GM19397 (cell line): ENCODE results near the gene FAM114A2.

Source experiments
- ATAC-seq: cut with Tn5 transposase; IDR thresholded peaks from one replicate; pipeline ENCODE4 v1.9.1; 2021; ENCODE audit warnings: mild to moderate bottlenecking, moderate library complexity; ENCODE audit not compliant: unreplicated experiment

The FAM114A2 gene

DNA sequence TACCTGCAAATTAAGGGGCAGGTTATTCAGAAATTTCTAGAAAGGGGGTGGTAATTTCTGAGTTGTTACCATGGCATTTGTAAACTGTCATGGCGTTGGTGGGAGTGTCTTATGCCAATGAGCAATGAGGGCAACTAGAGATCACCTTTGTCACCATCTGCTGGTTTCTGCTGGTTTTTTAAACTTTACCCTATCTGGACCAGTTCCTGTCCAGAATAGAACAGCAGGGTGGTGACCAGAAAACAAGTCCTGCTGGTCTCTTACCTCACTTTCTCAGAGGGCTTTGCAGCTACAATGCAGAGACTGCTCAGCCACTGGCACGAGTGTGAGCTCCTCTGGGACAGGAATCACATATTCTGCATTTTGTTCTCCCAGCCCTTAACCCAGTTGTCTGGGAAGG lies 51.4 kb downstream of the FAM114A2 start:
- no peak for ATAC-seq

DNA sequence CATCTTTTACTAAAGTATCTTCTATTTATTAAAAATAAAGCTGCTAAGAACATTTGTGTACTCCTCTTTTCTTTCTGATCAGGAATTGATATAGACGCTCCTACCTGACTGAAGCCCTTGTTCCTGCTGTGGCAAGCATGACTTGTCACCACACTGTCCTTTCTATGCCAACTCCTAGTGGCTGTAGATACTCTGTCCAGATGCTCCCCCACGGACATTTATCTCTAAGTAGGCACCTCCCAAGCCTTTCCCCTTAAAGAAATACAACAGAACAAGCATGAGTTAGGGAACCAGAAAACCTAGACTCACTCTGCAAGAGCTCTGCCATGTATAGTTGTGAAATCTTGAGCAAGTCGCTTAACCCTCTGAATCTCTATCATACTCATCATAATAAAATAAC lies 53.2 kb downstream of the FAM114A2 start:
- ATAC-seq = no peak

DNA sequence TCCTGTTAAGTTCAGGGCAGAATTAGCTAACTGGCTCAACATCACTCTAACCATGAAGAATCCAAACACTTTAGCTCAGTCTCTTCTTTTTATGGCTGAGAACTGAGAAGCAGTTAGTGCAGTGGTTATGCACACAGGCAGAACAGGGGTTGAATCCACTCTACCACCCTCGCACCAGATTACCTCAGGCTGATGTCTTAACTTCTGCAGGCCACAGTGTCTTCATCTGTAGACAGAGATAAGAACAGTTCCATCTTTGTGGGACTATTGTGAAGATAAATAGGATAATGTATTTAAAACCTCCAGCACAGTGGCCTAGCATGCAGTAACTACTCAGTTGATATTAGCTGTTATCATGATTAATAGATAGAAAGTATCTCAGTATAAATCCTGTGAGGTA lies 54.8 kb downstream of the FAM114A2 start:
- ATAC-seq = no peak

DNA sequence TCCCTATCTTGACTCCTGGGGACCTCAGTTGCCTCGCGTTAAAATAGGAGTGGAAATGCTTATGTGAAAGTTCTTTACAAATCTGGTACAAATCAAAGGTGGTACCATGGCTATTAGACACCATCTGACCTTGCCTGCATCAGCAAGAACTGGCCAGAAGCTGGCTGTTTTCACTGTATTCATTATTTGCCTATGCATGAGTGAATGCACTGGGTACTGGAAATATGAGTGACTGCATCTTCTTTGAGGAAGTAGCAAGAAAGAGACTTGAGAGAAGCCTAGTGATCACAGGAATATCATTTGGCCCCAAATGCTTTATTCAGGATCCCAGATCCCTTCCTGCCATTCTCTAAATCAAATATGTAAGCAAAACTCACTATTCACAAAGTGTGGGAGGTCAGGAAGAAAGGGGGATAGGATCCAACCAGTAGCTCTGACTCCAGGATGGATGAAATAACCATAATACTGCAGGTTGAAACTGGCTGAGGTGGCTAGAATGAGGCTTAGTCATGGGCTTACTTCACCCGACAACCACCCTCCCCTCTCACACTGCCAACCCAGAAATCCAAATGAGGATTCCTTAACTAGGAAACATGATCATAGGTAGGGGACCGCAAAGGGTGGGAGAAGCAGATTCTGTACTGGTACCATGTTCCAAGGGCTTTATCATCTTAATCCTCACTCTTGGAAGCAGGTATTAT lies 56.7 kb downstream of the FAM114A2 start:
- no peak for ATAC-seq

DNA sequence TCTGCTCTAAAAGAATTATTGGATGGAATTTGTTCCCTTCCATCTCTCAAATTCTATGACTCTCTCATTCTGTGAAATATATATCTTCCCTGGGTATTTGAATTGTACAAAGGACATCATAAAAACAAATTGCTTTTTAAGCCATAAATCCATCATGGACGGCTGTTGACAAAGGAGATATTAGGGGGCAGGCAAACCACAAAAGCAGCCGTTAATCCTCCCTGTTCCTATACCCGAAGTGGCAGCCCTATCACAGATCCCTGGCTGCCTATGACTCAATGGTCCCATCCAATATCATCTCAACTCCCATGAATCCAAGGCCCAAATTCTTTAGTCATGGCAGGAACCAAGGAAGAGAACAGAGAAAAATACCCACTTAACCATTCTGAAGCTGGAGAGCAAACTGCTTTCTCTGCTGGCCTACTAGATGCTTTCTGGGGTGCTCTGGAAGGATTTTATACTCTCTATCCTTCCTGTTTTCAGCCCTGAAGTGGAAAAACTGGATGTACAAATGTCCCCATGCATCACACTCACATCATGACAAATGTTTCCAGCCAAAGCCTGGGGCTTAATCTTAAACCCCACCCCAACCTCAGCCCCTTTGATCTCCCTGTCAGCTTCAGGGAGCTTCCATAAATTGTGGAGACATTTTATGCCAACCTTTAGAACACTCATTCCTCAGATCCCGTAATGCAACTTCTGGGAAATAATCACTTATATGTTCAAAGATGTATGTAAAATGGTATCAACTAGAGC lies 59.5 kb downstream of the FAM114A2 start:
- ATAC-seq = no peak

DNA sequence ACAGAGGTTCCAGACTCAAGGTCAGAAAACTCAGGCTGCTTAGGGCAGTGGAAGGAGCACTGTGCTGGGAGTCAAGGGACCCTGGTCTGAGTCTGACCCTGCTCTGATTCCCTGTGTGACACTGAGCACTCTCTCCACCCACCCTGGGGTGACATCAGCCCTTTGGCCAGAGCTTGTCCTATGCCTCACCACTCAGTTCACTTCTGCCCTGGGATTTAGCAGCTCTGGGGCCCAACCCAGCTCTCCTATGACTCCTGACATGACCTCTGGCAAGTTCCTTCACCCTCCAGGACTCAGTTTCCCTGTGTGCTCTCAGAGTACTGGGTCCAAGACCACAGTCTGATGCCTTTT lies 63.9 kb downstream of the FAM114A2 start:
- no peak for ATAC-seq

DNA sequence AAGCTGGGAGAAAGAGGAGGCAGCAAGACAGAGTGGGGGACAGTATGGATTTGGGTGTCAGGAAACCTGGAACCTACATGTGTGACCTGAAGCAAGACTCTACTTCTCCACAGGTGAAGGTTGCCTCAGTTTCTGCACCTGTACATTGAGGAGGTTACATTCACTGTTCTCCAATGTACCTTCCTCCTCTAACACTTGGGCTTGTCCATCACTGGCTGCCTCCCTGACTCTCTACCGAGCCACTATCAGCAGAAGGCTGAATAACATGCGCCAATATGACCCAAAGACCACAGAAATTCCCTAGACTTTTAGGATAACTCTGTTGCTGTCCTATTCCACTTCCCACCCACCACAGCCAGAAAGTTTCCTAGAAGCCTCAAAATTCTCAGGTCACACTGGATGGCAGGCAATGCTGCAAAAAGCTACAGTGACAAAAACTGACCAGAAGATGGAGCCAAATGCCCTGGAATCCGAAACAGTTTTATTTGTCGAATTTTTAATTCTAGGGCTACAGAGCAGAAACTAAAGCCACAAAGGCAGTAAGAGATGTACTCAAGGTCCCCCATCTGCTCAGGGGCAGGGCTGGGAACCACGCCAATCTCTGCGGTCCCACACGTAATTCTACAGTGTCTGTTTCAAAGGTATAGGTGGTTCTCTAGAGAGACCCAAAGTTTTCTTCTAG lies 64.4 kb downstream of the FAM114A2 start:
- ATAC-seq = no peak

DNA sequence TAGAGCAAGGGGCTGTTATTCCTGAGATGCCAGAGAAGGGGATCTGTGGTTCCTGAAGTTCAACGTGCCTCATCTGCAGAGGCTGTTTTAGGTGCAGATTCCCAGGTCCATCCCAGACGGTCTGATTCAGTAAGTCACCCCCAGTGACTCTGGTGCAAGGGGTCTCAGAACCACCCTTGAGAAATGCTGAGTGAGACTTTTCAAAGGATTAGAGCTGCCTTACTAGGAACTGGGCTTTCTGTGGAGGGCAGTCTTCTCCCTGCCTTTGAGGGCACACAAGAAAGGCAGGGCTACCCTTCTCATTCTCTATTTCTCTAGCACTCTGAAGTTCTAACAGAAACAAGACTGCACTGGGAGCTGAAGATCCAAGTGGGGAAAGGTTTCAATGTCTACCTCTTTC lies 66.5 kb downstream of the FAM114A2 start:
- no peak for ATAC-seq

DNA sequence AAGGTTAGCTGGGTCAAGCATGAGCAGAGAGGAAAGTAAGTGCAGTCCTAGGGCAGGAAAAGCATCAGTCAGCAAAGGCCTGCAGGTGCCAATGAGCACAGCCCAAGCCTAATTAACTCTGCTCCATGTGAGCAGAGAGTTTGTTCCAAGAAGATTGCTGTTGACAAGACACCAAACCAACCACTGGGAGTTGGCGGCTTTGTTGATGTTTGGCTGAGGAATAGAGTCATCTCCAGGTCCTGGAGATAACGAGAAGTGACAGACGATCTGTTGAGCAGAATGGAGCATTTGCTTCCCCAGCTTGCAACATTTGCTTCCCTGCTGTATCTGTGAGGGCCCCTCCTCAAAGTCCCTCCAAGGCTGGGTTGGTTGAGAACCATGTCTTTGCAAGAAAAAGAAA lies 68.2 kb downstream of the FAM114A2 start:
- ATAC-seq = no peak

DNA sequence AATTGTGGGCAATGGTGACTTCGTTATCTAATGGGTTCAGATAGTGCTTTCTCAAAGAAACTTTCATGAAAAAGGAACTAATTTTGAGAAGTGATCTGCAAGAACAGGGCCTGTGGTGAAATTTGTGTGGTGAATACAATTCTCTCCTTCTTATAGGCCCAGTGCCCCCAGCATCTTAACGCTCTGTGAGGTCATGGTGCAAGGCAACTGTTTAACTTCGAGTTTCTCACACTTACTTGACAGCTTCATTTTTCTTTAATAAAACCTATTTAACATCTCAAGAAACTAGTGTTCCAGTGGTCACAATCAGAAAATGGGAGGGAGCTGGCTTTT lies 69.2 kb downstream of the FAM114A2 start:
- no peak for ATAC-seq

DNA sequence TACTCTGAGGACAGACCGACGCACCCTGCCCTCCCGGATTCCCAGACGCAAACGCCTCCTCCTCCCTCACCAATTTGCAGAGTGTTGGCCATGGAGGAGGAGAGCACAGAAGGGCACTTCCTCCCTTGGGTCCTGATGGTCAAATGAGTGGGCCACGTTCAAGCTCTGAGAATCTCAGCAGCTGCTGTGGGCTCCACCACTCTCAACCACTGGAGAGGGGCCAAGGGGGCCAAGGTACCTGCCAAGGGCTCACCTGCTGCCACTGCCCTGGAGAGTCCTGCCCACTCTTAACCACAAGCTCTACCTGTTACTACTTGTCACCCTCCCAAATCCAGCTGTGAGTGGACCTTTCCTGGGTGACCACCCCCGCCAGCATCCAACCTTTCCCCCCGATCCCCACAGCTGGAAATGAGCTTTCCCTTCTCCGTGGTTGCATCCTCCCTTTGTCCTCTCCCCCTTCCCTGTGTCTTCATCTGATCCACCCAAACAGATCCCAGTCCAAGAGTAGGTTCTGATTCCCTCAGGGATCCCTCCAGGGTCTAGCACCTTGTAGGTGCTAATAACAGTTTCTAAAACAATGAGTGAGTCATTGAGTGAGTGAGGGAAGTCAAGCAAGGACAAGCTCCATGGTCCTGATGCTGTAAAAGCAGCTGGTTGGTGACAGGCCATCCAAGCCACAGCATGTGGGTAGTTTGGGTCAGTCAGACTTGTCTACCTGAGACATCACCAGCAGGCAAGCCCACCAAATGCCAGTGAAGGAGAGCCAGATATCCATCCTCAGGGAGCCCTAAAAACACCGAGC lies 69.7 kb downstream of the FAM114A2 start:
- no peak for ATAC-seq

DNA sequence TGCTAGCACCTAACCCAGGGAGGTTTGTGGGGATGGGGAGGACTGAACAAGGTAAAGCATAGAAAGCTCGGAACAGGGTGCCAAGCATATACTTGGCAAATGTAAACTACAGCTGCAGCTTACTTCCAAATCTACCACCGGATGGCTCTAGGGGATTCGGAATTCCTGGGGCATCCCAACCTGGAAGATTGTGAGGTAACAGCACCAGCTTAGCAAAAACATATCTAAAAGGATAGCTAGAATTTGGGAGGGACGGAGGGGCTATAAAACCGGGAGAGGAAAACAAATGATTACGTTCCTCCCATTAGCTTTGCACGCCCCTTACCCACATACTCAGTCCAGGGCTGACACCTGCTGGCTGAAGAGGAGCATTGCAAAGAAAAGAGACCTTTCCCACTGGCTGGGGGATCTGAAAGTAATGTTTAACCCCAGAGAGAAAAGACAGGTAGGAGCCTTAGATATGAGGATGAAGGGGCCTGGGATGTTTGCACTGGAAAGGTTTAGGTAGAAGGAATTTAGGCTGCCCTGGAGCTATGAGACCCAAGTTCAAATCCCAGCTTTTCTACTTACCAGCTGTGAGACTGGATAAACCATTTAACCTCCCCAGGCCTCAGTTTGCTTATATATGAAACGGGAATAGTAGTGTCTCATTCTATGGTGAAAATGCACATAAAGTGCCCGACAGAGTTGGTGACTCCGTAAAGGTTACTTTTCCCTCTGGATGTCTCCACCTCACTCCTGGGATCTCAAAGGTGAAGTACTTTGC lies 73.6 kb downstream of the FAM114A2 start:
- peak; percentile 70 for ATAC-seq

DNA sequence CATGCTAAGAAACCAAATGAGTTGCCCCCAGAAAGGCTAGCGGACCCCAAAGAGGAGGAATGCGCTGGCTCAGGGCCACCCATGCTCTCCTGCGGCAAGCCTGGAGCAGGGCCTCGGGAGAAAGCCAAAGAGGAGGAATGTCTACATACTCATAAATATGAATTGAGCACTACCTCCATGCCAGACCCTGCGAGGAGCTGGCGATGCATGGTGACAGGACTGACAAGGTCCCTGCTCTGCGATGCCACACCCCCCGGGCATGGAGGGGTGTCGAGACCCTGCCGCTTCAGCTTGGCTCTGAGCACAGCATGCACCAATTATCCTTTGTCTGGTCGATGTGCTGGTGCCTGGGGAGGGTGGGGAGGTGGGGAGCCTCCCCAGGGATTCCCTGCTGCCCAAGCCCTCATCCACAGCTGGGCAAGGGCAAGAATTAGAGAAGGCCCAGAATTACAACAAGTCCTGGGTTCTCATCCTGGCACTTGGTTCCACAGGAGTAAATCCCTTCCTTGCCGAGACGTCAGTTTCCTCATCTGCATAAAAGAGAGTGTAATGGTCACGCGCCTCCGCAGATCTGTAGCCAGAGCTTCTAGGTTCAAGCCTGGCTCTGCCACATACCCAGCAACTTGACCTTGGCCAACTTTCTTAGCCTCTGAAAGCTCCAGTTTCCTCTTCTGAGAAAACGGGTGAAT lies 74.4 kb downstream of the FAM114A2 start:
- no peak for ATAC-seq

DNA sequence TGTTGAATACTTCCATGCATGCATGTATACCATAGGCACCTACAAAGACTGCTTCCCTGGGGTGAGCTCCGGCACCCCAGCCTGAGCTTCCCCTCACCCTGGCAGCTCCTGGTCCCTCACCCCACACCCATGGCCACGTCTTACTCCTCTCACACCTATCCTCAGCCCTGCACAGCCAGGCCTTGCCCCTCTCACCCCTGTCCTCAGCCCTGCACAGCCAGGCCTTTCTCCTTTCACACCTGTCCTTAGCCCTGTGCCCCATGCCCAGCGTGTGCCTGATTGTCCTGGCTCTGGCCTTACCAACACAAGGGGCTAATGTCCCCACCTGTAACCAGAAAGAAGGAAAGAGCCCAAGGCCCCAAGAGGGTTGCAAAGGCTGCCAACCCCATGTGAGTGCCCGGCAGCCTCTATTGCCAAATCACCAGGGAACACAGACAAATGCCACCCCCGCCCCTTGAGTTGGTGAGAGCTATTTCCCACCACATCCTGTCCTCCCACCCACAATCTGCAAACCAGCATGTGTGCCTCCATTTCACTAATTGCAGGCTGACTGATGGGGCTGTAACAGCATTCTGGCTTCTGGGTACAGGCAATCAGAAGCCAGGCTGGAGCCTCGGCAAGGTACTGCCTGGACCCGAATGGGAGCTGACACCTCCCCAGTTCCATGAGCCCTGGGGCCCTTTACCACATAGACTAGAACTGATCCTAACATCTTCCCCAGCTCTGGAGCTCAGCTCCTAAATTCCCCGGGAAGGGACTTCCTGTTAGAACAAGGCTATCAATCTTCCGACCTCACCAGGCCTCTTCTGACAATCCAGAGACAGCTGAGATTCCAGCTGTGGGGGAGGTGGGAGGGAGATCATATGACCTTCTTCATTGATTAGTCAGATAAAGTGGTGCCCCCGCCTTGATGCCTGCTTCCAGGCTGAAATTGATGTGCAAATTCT lies 78.2 kb downstream of the FAM114A2 start:
- ATAC-seq = no peak

DNA sequence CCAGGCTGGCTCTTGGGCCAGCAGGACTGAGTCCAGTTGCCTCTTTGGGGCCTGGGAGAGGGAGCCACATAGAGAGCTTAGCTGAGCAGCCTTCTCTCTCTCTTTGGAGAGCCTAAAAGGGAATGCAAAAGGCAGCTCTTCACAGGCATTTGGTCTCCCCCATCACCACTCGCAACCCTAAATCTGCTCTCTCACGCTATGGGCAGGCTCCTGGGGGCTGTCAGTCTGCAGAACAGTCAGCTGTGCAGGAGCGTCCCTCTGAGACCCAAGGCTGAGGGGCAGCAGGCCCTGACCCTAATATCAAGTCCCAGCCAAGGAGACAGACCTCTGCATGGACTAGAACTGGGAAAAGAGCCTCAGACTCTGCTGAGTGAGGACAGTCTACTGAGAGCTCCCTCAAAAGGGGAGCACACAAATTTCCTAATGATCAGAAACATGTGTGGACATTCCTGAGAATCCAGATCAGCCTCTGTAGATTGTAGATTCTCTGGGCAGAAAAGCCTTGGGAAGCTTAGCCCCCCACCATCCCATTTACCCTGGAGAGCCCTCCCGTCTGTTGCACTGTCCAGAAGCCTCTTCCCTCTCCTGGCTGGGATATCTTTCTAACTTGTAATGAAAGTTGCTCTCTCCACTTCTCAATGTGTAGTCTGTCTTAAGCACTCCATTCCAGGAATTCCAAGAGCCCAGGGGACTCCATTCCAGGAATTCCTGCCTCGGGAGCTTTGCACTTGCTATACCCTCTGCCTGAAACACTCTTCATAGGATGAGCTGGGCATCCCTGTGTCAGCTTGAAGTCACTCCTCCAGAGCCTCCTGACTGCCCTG lies 79.4 kb downstream of the FAM114A2 start:
- no peak for ATAC-seq

DNA sequence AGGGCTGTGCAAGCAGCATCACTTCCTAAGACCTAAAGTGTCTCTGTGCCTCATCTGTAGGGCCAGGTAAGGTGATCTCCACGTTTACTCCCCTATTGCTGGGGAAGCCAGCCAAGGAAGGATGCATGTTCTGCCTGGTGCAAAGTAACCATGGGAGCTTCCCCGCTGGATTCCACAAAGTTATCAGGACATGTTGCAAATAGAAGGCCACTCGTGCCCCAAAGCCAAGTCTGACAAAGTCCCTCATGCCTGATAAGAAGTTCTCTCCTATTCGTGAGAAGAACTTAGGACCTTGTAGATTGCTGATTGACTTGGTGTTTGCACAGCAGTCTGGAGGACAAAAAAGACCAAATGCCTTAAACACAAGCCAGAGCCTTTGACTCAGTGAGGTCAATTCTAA lies 81.5 kb downstream of the FAM114A2 start:
- no peak for ATAC-seq

DNA sequence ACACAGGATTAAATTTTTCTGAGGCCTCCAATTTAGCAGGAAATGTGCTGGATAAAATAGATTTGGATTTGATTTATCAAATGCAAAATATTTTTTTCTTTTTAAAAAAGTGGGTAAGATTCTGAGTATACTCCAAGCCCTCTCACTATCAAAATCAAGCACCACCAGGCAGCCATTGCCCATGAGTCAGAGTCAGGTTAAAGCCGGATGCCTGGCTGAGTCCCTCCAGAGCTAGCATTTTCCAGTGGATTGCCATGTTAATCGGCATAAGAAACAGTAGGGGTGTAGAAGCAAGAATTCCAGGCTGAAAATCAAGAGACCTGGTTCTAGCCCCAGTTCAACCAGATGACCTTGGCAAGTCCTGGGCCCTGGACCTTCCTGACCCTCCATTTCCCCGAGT lies 85.3 kb downstream of the FAM114A2 start:
- no peak for ATAC-seq

DNA sequence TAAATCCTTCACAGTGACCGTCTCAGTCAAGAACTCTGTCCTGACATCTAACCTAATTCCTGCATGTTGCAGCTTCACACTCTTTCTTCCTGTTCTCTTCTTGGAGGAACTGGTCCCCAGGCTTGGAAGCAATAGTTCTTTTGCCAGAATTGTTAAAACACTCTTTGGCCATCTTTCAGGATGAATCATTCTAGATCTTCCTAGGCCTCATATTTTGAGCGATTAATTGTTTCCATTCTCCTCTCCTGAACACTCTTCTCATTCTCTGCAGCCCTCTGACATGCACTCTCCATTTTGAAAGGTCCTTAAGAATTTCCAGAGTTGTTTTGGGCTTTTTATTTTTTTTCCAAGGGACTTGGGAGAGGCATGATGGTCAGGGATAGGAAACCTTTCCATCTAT lies 85.8 kb downstream of the FAM114A2 start:
- ATAC-seq = no peak
